GM21515 (cell line): ENCODE results near the gene PTPN14.

ENCODE experiments used
- ATAC-seq: cut with Tn5 transposase; IDR thresholded peaks from one replicate; pipeline ENCODE4 v1.9.1; 2021; ENCODE audit not compliant: unreplicated experiment

Gene PTPN14

GRCh38 chr1:214455971-214456867, 95.2 kb downstream of the PTPN14 start:
- ATAC-seq, result no peak

GRCh38 chr1:214455479-214455878, 95.9 kb downstream of the PTPN14 start:
- no peak for ATAC-seq

GRCh38 chr1:214454569-214455396, 96.6 kb downstream of the PTPN14 start:
- no peak for ATAC-seq

- no peak for ATAC-seq
These were observed 98.2 kb downstream of the PTPN14 start for GRCh38 chr1:214453109-214453722.

- no peak for ATAC-seq
These were observed 99.1 kb downstream of the PTPN14 start for GRCh38 chr1:214452152-214452784.

GRCh38 chr1:214451596-214451995, 99.8 kb downstream of the PTPN14 start:
- no peak for ATAC-seq

- no peak for ATAC-seq
These were observed 102.0 kb downstream of the PTPN14 start for GRCh38 chr1:214449371-214449770.

- ATAC-seq, result no peak
These were observed 102.9 kb downstream of the PTPN14 start for GRCh38 chr1:214448536-214448935.

- no peak for ATAC-seq
These were observed 103.9 kb downstream of the PTPN14 start for GRCh38 chr1:214447557-214447871.

- peak; percentile 49 for ATAC-seq
These were observed 104.4 kb downstream of the PTPN14 start for GRCh38 chr1:214446772-214447556.

GRCh38 chr1:214445831-214446614, 105.4 kb downstream of the PTPN14 start:
- no peak for ATAC-seq

- ATAC-seq, result no peak
These were observed 106.2 kb downstream of the PTPN14 start for GRCh38 chr1:214445199-214445598.

GRCh38 chr1:214444182-214444939, 107.0 kb downstream of the PTPN14 start:
- ATAC-seq, result no peak

- no peak for ATAC-seq
These were observed 110.3 kb downstream of the PTPN14 start for GRCh38 chr1:214441119-214441518.

- ATAC-seq, result no peak
These were observed 111.0 kb downstream of the PTPN14 start for GRCh38 chr1:214440219-214440965.

- ATAC-seq, result peak; percentile 88
These were observed 111.9 kb downstream of the PTPN14 start for GRCh38 chr1:214439352-214440119.

GRCh38 chr1:214438530-214438929, 112.9 kb downstream of the PTPN14 start:
- ATAC-seq, result no peak
